ENCODE results near the gene TCEA2.

Gene TCEA2

DNA sequence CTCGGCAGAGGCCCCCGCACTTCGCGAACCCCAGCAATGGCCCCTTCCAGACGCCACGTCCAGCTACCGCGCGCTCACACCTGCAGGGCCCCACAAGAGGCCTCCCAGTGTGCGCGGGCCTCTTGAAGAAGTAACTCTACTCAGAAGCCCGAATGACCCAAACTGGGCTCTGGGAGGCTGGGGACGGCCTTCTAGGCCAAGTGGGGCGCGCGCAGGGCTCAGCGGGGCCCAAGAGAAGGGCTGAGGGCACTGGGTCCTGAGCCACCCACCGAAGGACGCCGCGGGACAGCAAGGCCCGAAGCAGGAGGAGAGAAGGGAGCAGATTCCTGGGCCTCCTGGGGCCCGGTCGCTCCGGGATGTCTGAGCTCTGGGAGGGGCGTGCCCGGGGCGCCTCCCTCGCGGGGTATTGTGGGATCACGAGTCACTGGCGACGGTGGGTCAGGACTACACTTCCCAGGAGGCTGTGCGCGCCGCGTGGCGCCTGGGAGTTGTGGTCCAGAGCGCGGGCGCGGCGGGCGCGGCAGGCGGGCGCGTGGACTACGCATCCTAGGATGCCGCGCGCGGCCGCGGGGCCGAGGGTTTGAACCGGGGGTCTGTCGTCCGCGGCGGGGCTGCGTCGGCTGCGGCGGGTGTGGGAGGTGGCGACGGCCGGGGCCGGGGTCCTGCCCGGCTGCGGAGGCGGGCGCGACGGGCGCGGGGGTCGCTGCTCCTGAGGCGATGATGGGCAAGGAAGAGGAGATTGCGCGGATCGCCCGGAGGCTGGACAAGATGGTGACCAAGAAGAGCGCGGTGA, at the start of gene TCEA2:
TSS of gene TCEA2 (plus strand) at position 603 of the 793 bp plus-strand sequence. CDS start at position 718, 115 bp downstream.
- DNase-seq (ENCODE audit: low read depth), result peak; percentile 84

DNA sequence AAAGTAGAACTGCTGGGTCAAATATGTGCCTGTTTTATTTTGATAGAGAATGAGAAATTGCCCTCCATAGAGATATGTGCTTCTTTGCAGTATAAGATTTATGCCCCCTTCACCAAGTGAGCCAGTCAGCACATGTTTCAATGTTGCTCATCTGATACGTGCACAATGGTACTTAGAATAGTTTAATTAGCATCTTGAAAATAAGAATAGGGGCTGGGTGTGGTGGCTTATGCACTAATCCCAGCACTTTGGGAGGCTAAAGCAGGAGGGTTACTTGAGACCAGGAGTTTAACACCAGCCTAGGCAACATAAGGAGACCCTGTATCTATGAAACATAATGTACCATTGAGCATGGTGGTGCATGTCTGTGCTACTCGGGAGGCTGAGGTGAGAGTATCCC, 47.4 kb upstream of the TCEA2 start:
- no peak for DNase-seq (ENCODE audit: low read depth)

DNA sequence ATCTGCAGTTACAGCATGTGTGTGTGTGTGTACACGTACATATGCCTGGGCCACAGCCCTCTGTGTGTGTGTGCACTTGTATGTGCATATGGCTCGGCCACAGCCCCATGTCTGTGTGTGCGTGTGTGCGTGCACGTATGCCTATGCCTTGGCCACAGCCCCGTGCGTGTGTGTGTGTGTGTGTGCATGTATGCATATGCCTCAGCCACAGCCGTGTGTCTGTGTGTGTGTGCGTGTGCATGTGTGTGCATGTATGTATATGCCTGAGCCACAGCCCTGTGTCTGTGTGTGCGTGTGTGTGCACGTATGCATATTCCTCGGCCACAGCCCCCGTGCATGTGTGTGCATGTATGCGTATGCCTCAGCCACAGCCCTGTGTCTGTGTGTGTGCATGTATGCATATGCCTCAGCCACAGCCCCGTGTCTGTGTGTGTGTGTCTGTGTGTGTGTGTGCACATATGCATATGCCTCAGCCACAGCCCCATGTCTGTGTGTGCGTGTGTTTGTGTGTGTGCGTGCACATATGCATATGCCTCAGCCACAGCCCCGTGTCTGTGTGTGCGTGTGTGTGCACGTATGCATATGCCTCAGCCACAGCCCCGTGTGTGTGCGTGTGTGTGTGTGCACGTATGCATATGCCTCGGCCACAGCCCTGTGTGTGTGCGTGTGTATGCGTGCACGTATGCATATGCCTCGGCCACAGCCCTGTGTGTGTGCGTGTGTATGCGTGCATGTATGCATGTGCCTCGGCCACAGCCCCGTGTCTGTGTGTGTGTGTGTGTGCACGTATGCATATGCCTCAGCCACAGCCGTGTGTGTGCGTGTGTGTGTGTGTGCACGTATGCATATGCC, 41.6 kb upstream of the TCEA2 start:
- DNase-seq (ENCODE audit: low read depth), result no peak

DNA sequence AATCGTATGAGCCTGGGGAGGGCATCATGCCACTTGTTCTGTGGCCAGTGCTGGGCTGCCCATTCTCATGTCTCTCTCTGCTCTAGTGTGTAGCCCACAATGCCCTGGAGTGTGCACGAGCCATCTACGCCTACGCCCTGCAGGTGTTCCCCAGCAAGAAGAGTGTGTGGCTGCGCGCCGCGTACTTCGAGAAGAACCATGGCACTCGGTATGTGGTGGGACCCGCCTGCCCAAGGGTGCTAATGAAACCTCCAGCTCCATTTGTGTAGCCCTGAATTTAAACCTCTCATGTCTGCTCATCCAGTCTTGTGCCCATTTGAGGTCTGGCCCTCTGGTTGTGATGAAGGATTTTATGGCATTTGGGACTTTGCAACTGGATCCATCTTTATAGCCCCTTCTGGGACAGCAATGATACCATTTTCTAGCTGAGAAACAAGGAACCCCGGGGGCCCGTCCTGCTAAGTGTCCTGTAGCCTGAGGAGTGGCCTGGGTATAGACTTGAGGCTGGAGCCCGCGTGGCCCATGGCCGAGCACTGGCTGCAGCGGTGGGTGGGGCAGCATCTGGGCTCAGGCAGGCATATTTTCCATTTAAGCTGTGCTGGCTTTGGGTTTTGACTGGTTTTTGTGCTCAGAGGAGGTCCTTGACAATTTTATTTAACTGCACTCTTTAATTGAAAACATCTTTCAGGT, 40.2 kb upstream of the TCEA2 start:
- no peak for DNase-seq (ENCODE audit: low read depth)

DNA sequence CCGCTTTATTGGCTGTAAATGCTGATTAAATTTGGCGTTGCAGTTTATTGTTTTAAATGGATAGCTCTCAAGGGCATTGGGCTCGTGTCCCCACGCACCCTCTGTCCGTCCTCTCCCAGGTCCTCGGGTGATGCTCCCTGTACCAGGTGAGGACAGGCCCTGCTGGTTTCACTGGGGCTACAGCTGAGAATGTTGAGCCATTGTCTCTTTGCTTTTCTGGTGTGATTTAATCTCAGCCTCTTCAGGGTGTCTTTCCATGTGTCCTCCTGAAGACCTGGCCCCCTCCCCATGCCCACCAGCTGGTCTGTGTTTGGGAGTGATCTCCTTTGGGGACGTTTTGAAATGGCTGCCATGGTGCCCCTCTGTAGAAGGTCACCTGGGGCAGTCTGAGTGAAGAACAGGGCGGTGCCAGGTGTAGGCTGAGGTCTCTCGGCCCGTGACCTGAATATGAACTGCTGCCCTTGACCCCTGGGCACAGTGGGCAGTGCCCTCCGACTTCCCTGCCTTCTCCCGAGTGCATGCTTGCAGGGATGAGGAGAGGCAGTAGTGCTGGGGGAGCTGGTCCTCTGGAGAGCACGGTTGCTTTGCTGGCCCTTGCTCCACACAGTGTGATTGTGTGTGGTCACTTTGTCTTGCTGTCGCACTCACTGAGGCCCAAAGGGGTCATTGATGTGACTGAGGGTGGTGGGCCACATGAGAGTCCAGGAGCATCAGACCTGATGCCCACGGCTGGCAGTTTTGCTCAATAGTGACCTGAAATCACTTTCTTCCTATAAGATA, 39.4 kb upstream of the TCEA2 start:
- DNase-seq (ENCODE audit: low read depth), result no peak

DNA sequence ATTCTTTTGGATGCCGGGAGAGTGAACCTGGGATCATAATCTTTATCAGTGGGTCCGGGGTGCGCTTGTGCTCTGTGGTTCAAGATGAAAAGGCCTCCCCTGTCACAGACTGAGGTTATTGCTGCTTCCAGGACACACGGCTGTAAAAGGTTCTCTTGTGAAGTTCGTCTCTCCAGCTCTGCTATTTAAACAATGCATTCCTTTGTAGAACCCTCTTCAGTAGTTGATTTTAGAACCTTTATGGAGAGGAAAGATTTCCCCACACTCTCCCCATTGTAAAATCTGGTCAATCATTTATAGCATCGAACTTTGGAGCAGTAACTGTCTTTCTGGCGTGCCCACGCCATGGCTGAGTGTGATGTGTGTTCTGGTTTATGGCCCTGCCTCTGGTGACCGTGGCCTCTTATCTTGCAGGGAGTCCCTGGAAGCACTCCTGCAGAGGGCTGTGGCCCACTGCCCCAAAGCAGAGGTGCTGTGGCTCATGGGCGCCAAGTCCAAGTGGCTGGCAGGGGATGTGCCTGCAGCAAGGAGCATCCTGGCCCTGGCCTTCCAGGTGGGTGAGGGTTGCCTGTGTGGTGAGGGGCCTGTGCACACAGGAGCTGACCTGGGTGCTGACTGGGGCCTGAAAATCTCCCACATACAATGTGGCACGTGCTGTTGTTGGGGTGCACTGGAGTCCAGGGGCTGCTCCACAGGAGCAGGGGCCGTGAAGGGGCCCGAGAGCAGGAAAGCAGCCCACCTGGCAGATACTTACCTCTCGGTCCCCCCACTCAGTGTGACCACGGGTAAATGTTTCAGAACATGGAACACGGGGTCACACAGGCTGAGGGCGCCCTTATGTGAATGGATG, 38.6 kb upstream of the TCEA2 start:
- DNase-seq (ENCODE audit: low read depth), result no peak

DNA sequence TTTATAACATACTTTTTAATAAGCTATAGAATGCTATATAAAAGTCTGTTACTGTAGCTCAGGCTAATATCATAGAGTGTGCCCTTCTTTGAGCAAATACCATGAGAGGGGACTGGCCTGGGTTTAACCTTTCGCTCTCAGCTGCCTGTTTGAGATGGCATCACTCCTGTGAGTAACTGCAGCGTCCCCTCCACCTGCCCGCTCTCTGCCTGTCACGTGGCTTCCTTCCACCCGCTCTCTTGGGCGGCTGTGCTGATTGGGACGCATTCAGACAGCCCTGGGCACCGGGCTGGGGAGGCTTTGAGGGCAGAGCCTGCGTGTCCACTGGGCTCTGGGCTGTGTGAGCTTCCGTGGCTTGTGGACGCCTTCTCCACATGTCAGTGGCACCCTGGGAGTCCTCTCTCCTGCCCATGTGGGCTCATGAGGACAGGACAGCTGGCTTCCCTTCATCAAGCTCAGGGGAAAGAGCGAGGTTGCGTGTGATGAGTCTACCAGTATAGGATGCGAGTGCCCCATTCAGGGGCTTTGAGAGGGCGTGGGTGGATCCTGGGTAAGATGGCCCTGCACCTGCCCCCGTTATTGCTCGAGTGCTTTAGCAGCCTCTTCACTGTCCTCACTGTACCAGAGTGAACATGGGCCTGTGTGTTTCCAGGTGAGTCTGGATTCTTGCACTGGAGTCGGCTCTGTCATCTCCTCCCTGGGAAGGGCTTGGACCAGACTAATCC, 37.7 kb upstream of the TCEA2 start:
- no peak for DNase-seq (ENCODE audit: low read depth)

DNA sequence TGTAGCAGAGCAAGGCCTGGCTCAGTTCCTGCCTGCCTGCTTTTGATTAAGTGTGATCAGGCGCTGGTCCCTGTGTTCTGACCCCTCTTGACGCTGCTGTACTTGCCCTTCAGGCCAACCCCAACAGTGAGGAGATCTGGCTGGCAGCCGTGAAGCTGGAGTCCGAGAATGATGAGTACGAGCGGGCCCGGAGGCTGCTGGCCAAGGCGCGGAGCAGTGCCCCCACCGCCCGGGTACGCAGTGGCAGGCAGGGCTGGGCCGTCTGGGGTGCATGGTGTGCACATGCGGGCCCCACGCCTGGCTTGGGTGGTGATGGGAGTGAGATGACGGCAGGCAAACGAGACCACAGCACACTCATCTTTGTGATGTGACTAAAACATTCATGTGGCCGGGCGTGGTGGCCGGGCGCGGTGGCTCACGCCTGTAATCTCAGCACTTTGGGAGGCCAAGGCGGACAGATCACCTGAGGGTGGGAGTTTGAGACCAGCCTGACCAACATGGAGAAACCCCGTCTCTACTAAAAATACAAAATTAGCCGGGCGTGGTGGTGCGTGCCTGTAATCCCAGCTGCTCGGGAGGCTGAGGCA, 37.1 kb upstream of the TCEA2 start:
- DNase-seq (ENCODE audit: low read depth), result no peak

DNA sequence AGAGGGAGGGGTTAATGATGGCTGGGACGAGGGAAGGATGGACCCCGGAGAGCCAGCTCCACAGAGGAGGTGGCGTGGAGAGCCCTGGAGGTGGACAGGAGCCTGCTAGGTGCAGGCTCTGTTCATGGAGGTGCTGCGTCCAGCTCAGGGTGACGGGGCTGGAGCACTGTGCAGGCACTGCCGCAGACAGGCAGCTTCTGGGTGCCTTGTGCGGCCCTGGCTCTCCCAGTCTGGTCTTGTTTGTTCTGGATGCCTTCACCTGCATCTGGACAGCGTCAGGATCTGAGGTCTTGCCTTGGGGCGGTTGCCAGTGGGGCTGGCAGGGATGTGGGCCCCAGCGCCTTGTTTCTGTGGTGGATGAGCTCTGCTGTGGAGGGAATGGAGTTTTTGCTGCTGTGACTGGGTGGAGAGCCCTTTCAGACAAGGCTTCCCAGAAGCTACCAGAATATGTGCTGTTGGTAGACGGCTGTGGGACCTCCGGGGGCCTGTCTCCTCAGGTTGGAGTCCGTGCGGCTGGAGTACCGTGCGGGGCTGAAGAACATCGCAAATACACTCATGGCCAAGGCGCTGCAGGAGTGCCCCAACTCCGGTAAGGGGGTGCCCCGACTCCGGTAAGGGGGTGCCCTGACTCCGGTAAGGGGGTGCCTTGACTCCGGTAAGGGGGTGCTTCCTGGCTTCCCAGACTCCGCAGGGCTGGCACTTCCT, 34.9 kb upstream of the TCEA2 start:
- no peak for DNase-seq (ENCODE audit: low read depth)

DNA sequence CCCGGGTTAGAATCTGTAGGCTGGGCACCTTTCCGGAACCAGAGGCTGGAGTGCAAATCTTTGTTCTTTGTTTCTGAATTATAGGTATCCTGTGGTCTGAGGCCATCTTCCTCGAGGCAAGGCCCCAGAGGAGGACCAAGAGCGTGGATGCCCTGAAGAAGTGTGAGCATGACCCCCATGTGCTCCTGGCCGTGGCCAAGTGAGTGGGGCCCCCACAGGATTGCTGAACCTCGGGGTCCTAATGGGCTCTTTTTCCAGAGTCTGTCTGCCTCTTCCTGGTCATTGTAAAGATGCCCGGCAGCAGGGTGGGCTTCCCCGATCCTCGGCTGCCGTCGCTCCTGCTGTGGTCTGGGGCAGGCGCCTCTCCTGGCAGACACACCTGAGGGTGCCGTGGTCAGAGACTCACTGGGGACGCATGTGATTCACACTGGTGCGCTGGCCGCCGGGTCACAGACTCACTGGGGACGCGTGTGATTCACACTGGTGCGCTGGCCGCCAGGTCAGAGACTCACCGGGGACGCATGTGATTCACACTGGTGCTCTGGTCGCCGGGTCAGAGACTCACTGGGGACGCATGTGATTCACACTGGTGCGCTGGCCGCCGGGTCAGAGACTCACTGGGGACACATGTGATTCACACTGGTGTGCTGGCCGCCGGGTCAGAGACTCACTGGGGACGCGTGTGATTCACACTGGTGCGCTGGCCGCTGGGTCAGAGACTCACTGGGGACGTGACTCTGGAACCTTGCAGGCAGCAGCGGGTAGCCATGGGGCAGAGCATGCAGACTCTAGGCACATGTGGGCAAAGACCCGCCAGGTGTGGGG, 33.5 kb upstream of the TCEA2 start:
- no peak for DNase-seq (ENCODE audit: low read depth)

DNA sequence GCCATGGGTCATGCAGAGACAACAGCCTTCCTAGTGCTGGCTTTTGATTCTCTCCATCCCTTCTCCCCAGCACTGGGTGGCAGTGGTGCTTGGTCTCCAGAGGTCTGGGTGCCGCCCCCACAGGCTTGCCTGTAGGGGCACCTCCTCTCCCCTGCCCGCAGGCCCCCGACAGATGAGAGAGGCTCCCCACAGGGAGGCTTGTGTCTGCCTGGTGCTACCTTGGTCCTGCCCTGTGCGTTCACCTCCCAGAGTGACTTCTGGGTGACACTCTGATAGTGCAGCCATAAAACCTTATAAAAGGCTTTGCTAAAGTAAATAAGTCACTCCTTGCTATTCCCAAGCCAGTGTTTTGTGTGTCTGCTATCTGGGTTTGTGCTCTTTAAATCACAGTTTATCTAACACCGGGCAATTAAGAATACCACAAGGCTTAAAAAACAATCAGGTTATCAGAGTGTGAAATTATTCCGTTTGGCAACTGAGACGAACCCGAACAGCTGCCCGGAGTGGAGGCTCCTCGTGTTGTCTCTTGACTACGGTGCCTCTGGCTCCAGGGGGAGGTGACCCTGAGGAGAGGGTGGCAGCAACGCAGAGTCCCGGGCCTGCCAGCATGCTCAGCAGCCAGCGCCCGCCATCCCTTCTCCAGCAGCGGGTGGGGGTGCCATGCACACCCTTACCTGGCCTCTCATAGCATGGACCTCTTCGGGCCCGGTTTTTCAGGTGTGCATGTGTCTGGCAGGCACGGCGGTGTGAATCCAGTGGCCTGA, 32.4 kb upstream of the TCEA2 start:
- DNase-seq (ENCODE audit: low read depth), result no peak

DNA sequence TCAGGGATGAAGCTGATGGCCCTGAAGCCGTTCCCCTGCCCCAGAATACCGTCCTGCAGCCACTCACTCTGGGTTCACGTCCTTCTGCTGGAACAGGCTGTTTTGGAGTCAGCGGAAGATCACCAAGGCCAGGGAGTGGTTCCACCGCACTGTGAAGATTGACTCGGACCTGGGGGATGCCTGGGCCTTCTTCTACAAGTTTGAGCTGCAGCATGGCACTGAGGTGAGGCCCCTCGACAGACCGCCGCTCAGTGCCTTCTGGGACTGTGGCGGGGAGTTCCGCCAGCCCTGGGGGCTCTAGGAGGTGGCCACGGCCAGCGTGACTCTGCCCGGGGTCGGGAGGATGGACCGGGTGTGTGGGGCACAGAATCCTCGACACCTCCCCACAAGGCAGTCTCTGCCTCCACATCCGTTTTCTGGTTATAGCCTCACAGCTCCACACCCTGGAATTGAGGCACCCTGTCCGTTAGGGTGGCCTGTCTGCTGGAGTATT, 31.1 kb upstream of the TCEA2 start:
- DNase-seq (ENCODE audit: low read depth), result no peak

DNA sequence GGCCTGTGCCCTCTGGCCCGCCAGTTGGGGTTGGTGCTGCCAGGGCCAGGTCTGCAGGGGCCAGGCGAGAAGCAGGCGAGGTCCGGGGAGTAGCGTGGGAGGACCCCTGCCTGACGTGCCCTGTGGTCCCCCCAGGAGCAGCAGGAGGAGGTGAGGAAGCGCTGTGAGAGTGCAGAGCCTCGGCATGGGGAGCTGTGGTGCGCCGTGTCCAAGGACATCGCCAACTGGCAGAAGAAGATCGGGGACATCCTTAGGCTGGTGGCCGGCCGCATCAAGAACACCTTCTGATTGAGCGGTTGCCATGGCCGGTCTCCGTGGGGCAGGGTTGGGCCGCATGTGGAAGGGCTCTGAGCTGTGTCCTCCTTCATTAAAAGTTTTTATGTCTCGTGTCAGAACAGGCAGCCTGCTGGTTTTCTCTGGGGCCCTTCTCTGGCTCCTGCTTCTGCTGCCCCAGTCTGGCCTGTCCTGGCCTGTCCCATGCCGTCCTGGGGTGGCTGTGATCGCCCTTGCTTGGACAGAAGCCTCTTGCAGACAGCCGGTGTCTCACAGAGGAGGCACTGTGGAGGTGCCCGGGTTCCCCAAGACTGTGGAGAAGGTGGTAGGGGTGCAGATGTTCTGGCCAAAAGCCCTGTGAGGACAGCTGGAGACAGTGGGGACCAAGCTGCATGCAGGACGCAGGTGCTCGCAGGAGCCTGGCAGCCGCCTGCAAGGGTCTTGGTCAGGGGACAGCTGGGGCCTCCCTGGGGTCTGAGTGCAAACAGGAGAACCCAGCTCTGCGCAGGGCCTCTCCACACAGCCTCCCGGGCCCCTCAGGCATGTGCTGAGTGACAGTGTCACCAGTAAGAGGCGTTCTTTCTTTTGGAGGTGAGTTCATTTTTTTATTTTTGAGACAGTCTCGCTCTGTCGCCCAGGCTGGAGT, 30.0 kb upstream of the TCEA2 start:
- DNase-seq (ENCODE audit: low read depth), result no peak

DNA sequence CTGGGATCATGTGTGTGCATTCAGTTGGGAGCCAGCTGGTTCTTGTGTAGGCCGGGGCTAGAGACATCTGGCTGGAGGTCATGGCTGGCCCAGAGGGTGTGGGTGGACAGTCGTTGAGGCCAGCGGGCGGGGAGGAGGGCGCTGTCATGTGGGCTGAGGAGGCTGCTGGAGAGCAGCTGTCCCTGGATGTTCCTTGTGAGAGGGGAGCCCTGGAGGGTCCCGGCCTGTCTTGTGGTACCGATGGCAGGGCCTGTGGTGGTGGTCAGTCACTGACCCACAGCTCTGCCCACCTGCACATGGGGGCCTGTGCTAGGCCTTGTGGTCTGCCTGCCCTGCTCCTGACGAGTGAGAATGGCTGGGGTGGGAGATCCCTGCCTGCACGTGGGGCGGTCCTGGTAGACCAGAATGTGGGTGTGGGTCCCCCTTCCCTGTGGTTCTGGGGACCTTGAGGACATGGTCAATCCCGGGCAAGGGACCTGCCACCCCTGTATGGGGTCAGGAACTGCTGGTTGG, 29.0 kb upstream of the TCEA2 start:
- no peak for DNase-seq (ENCODE audit: low read depth)

DNA sequence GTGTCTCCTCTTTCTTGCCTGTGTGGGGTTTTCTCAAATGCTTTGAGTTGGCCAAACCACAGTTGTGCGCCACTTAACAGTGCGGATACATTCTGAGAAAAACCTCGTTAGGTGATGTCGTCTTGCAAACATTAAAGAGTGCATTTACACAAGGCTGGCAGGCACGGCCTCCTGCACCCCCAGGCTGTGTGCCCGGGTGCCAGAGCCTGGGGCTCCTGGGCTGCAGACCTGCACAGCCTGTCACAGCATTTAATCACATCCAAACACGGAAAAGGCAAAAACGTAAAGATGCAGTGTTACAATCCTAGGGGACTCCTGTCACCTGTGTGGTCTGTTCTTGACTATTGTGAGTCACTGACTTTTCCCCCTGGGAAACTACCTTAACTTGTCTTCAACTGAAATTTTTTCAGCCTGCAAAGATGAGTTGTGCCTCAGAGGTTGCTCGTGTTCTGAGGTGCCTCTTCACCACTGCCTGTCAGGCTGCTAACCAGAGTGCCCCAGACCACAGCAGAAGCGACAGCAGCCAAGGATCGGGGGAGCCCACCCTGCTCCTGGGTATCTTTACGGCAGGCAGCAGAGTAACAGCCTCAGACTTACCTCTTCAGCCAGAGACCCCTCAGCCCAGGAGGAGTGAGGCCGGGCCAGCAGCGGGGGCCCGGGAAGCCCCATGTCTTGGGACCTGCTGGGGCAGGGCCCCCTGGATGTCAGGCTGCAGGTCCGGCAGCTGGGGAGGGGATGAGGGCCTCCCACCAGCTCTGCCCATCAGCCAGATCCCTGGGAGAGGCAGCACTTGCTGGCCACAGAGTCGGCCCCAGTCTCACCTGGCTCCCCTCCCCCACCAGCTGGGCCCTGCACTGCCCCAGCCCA, 27.7 kb upstream of the TCEA2 start:
- no peak for DNase-seq (ENCODE audit: low read depth)
